Measurements from ENCODE around the gene ZNFX1. TPM values are rescaled to one million over a fixed set of nuclear protein-coding genes. Genes with fewer than 3 reads are reported as not detected.

Gene ZNFX1
- total and polyA plus RNA-seq, 9 of the 15 experiments (the other 6 are each of a cell fraction or from before 2014, with no cell fraction given): 3.8 to 13.8 (median 10.3) TPM

DNA sequence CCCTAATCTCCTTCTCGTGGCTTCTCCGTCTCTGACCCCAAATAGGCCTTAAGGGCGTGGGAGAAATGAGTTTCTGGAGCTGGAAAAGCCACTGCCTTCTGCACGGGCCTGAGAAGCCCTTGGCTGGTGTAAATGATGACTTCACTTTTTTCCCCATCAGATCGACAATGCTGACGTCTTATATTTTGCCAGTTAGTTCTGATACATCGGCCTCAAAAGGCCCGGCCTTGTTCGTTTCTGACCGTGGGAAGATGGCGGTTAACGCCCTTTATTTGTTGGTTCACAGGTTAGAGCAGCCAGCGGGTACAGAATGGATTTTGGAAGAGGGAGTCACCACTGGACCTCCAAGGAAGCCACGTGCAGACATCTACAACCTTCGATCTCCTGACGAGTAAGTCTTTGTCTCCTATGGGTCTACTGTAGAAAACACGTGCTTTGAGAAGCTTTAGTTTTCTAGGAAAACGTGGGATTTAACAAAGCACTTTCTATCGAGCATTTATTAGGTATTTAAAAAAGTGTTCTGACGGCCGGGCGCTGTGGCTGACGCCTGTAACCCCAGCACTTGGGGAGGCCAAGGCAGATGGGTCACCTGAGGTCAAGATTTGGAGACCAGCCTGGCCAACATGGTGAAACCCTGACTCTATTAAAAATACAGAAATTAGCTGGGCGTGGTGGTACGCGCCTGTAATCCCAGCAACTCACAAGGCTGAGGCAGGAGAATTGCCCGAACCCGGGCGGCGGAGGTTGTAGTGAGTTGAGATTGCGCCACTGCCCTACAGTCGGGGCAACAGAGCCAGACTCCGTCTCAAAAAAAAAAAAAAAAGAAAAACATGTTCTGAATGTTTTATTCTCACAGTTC is 1.2 kb upstream of the ZNFX1 start (continued):
- TF ChIP-seq, protein P1, sequence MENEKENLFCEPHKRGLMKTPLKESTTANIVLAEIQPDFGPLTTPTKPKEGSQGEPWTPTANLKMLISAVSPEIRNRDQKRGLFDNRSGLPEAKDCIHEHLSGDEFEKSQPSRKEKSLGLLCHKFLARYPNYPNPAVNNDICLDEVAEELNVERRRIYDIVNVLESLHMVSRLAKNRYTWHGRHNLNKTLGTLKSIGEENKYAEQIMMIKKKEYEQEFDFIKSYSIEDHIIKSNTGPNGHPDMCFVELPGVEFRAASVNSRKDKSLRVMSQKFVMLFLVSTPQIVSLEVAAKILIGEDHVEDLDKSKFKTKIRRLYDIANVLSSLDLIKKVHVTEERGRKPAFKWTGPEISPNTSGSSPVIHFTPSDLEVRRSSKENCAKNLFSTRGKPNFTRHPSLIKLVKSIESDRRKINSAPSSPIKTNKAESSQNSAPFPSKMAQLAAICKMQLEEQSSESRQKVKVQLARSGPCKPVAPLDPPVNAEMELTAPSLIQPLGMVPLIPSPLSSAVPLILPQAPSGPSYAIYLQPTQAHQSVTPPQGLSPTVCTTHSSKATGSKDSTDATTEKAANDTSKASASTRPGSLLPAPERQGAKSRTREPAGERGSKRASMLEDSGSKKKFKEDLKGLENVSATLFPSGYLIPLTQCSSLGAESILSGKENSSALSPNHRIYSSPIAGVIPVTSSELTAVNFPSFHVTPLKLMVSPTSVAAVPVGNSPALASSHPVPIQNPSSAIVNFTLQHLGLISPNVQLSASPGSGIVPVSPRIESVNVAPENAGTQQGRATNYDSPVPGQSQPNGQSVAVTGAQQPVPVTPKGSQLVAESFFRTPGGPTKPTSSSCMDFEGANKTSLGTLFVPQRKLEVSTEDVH (IDR thresholded peaks at IDR 0.05; ENCODE audit: low read depth, partially characterized antibody): no peak
- no peak for TF ChIP-seq ZFX (CRISPR knock-in tag; IDR thresholded peaks at IDR 0.05)
- no peak for TF ChIP-seq TCFL5 (CRISPR knock-in tag; conservative IDR thresholded peaks at IDR 0.05)
- peak; percentile 95 for TF ChIP-seq SNRNP70 (optimal IDR thresholded peaks at IDR 0.05; ENCODE audit: low read depth, low read length)
- TF ChIP-seq ZNF217 (CRISPR knock-in tag; IDR thresholded peaks at IDR 0.05): no peak
- TF ChIP-seq, protein P2, sequence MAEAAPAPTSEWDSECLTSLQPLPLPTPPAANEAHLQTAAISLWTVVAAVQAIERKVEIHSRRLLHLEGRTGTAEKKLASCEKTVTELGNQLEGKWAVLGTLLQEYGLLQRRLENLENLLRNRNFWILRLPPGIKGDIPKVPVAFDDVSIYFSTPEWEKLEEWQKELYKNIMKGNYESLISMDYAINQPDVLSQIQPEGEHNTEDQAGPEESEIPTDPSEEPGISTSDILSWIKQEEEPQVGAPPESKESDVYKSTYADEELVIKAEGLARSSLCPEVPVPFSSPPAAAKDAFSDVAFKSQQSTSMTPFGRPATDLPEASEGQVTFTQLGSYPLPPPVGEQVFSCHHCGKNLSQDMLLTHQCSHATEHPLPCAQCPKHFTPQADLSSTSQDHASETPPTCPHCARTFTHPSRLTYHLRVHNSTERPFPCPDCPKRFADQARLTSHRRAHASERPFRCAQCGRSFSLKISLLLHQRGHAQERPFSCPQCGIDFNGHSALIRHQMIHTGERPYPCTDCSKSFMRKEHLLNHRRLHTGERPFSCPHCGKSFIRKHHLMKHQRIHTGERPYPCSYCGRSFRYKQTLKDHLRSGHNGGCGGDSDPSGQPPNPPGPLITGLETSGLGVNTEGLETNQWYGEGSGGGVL (CRISPR knock-in tag; IDR thresholded peaks at IDR 0.05): no peak
- TF ChIP-seq, protein P3, sequence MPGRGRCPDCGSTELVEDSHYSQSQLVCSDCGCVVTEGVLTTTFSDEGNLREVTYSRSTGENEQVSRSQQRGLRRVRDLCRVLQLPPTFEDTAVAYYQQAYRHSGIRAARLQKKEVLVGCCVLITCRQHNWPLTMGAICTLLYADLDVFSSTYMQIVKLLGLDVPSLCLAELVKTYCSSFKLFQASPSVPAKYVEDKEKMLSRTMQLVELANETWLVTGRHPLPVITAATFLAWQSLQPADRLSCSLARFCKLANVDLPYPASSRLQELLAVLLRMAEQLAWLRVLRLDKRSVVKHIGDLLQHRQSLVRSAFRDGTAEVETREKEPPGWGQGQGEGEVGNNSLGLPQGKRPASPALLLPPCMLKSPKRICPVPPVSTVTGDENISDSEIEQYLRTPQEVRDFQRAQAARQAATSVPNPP (IDR thresholded peaks at IDR 0.05; ENCODE audit: borderline replicate concordance, insufficient read depth, insufficient read length): no peak
- peak; percentile 4; the same call in 1 of the 2 replicates for TF ChIP-seq TEAD4 (IDR thresholded peaks at IDR 0.05; ENCODE audit: low read length)
- no peak for TF ChIP-seq TEAD4 (CRISPR knock-in tag; IDR thresholded peaks at IDR 0.05; ENCODE audit: borderline replicate concordance)
- TF ChIP-seq, protein P4, sequence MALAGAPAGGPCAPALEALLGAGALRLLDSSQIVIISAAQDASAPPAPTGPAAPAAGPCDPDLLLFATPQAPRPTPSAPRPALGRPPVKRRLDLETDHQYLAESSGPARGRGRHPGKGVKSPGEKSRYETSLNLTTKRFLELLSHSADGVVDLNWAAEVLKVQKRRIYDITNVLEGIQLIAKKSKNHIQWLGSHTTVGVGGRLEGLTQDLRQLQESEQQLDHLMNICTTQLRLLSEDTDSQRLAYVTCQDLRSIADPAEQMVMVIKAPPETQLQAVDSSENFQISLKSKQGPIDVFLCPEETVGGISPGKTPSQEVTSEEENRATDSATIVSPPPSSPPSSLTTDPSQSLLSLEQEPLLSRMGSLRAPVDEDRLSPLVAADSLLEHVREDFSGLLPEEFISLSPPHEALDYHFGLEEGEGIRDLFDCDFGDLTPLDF (CRISPR knock-in tag; IDR thresholded peaks at IDR 0.05): no peak
- TF ChIP-seq, protein P5, sequence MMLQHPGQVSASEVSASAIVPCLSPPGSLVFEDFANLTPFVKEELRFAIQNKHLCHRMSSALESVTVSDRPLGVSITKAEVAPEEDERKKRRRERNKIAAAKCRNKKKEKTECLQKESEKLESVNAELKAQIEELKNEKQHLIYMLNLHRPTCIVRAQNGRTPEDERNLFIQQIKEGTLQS (IDR thresholded peaks at IDR 0.05): no peak; the same call in 1 of the 2 replicates
- TF ChIP-seq, protein P5 (CRISPR knock-in tag; conservative IDR thresholded peaks at IDR 0.05): peak; percentile 10; the same call in 1 of the 2 replicates
- no peak for TF ChIP-seq ETS2 (tag; IDR thresholded peaks at IDR 0.05; ENCODE audit: borderline replicate concordance, poor library complexity, severe bottlenecking)
- TF ChIP-seq TSC22D4 (tag; IDR thresholded peaks at IDR 0.05): no peak
